Vagina (tissue), 2 donors: ENCODE data around the gene PARVA.

Source experiments
- CTCF ChIP-seq, 3 experiments: fragments of 450-650 bp in 2 of 3; fragments of 200-600 bp in 1 of 3; sonication (generic) in 1 of 3; IDR thresholded peaks; one replicate each; pipeline ENCODE4 v1.5.1; 2017 to 2019; ENCODE audit warnings: antibody characterized with exemption in 3 of 3, mild to moderate bottlenecking in 2 of 3, moderate library complexity in 2 of 3
- POLR2AphosphoS5 ChIP-seq, 2 donors: sonication (generic); formaldehyde crosslinking; IDR thresholded peaks; one replicate each; pipeline ENCODE4 v1.9.0; 2017; ENCODE audit warnings: antibody characterized with exemption in 2 of 2, mild to moderate bottlenecking in 2 of 2, low read depth in 1 of 2; ENCODE audit not compliant: insufficient read depth in 1 of 2

DNA sequence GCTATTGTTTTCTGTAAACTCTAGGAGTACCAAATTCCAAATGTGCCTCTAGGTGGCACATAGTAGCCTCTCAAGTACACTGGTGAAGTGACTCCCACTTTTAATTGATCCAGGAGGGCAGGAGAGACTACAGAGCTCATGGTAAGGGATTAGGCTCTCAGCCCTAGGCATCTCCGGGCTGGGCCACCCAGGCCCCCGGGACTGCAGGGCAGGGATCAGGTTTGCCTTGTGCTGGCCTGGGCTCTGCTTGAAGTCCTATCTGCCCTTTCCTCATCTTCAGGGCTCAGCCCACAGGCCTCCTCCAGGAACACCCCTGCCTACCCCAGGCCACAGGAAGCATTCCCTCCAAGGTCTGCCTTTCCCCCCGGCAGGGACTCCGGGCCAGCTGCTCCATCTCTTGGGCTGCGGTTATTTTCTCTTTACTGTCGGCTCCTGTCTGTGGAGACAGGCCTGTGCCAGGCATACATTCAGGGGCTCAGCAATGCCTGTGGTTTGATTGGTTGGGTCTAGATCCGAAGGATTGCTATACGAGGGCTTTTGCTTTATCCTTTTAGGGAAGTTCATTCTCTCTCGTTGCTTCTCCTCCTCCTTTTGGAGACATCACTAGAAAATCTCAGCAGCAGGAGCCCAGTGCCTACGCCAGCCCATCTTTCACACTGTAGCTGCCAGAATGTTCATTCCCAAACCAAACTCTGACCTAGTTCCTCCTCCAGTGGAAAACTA is 32.8 kb downstream of the PARVA start:
- TF ChIP-seq CTCF (IDR thresholded peaks at IDR 0.05): no peak
- TF ChIP-seq POLR2AphosphoS5 (IDR thresholded peaks at IDR 0.05; ENCODE audit: insufficient read depth in 1 of 2, low read depth in 1 of 2): peak in 1 of 2 donors; percentile 55
